Osteocyte (in vitro differentiated cells): ENCODE measurements around the gene PMEPA1. TPM values are rescaled to one million over a fixed set of nuclear protein-coding genes. Genes with fewer than 3 reads are reported as not detected.

Experiments
- DNase-seq: peaks from one replicate; pipeline ENCODE4 v3.0.0; 2021; ENCODE audit warnings: mixed read lengths; ENCODE audit not compliant: unreplicated experiment; ENCODE audit errors: extremely low spot score
- H3K27ac Mint-ChIP-seq: one replicate; pipeline ENCODE4 v1.8.0; 2021; ENCODE audit warnings: mild to moderate bottlenecking, mixed read lengths; ENCODE audit not compliant: unreplicated experiment
- H3K27me3 Mint-ChIP-seq: one replicate; pipeline ENCODE4 v1.8.0; 2021; ENCODE audit warnings: mixed read lengths; ENCODE audit not compliant: unreplicated experiment
- H3K36me3 Mint-ChIP-seq: one replicate; pipeline ENCODE4 v1.8.0; 2021; ENCODE audit warnings: mixed read lengths; ENCODE audit not compliant: unreplicated experiment
- H3K4me1 Mint-ChIP-seq: one replicate; pipeline ENCODE4 v1.8.0; 2021; ENCODE audit warnings: mixed read lengths; ENCODE audit not compliant: unreplicated experiment
- H3K4me3 Mint-ChIP-seq: one replicate; pipeline ENCODE4 v1.8.0; 2021; ENCODE audit warnings: mild to moderate bottlenecking, moderate library complexity, mixed read lengths; ENCODE audit not compliant: unreplicated experiment
- H3K9me3 Mint-ChIP-seq: one replicate; pipeline ENCODE4 v1.8.0; 2021; ENCODE audit warnings: mixed read lengths; ENCODE audit not compliant: unreplicated experiment
- total RNA-seq: library from RNA; stranded (reverse); gene quantifications from 2 replicates; pipeline ENCODE4 v1.2.1, GENCODE V29; 2021
- TF ChIP-seq, protein P1 (sequence below): fragments of 200-600 bp; sonication (generic); IDR thresholded peaks from 2 replicates; pipeline ENCODE4 v1.5.0; 2021; ENCODE audit warnings: antibody characterized with exemption, mild to moderate bottlenecking, moderate library complexity

Gene PMEPA1
- total RNA-seq, 1 donor from 2014 or later: 24.1 TPM

DNA sequence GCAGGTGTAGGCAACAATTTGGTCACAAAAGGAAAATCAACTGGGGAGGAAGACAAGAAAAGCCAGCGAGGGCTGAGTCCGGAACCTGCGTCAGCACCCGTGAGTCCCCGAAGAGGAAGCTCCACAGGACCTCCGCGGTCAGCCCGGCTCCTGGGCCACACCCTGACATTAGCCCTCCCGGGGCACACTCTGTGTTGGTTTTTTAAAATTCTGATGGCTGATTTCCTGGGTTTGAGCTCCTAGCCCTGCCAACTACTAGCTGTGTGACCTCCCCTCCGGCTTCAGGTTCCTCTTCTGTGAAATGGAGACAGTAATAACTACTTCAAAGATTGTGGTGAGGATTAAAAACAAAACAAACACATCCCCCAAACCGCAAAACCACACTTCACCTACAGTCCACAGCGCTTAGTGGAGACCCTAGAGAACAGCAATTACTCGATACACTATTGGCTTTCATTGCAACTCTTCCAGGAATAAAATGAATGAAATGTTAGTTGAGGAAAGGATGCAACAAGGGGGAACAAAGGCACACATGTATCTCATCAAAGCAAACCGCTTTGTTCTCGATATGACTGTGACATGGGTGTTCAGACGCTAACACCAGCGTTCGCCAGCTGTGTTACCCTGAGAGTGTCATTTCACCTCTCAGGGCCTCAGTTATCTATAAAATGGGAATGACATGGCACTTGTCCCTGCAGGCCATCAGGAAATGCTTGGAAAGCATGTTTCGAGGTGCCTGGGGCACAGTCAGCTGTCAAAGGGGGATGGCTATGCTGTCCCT is 90.6 kb downstream of the PMEPA1 start:
- no peak overlapping the region for H3K27ac Mint-ChIP-seq
- no peak overlapping the region for H3K4me3 Mint-ChIP-seq
- no peaks in the 10 kb centered on the region for H3K9me3 Mint-ChIP-seq
- H3K4me1 Mint-ChIP-seq: no peaks in the 10 kb centered on the region
- no peak for DNase-seq
- no peaks in the 10 kb centered on the region for H3K36me3 Mint-ChIP-seq
- H3K27me3 Mint-ChIP-seq: peaks cover 39% of the 10 kb centered on the region
- TF ChIP-seq, protein P1, sequence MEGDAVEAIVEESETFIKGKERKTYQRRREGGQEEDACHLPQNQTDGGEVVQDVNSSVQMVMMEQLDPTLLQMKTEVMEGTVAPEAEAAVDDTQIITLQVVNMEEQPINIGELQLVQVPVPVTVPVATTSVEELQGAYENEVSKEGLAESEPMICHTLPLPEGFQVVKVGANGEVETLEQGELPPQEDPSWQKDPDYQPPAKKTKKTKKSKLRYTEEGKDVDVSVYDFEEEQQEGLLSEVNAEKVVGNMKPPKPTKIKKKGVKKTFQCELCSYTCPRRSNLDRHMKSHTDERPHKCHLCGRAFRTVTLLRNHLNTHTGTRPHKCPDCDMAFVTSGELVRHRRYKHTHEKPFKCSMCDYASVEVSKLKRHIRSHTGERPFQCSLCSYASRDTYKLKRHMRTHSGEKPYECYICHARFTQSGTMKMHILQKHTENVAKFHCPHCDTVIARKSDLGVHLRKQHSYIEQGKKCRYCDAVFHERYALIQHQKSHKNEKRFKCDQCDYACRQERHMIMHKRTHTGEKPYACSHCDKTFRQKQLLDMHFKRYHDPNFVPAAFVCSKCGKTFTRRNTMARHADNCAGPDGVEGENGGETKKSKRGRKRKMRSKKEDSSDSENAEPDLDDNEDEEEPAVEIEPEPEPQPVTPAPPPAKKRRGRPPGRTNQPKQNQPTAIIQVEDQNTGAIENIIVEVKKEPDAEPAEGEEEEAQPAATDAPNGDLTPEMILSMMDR: no peak

DNA sequence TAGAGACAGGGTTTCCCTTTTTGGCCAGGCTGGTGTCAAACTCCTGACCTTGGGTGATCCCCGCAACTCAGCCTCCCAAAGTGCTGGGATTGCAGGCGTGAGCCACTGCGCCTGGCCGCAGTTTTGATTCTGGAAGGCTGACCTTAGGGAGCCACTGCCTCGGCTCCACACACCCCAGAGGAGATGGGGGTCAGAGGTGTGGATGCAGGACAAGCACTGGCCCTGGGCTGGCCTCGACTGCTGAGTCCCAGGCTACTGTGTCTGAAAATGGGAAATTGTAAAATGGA is 91.1 kb downstream of the PMEPA1 start:
- H3K9me3 Mint-ChIP-seq: no peaks in the 10 kb centered on the region
- peaks cover 39% of the 10 kb centered on the region for H3K27me3 Mint-ChIP-seq
- no peak overlapping the region for H3K27ac Mint-ChIP-seq
- DNase-seq: peak; percentile 75
- no peaks in the 10 kb centered on the region for H3K4me1 Mint-ChIP-seq
- no peaks in the 10 kb centered on the region for H3K36me3 Mint-ChIP-seq
- TF ChIP-seq, protein P1: no peak
- no peak overlapping the region for H3K4me3 Mint-ChIP-seq

DNA sequence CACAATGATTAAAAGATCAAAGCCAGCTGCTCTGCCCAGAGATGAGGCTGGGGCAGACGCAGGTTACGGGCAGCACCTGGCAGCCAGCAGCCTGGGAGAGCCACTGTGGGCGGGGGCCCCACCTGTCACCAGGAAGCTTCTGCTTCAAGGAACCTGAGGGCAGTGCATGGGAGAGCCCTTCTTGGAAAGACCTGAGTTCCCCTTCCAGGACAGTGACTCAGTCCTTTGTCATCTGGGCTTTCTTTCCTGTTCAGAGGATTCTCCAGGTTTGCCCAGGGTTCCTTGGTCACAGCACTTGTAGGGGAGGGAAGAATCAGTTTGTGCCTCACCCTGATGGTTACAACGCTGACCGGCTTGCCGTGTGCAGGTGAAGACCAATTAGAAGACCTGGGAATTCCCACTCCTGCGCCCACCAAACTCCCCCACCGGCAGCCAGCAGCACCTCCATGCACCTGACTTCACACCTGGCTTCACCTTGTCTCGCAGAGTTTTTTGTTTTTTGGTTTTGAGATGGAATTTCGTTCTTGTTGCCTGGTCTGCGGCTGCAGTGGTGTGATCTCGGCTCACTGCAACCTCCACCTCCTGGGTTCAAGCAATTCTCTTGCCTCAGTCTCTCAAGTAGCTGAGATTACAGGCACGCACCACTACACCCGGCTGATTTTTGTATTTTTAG is 91.6 kb downstream of the PMEPA1 start:
- Mint-ChIP-seq H3K4me3 (no peak overlapping the region), H3K27me3 (peaks cover 39% of the 10 kb centered on the region), H3K4me1 (no peaks in the 10 kb centered on the region), H3K36me3 (no peaks in the 10 kb centered on the region), H3K9me3 (no peaks in the 10 kb centered on the region), H3K27ac (no peak overlapping the region)
- DNase-seq: no peak
- TF ChIP-seq, protein P1: no peak

DNA sequence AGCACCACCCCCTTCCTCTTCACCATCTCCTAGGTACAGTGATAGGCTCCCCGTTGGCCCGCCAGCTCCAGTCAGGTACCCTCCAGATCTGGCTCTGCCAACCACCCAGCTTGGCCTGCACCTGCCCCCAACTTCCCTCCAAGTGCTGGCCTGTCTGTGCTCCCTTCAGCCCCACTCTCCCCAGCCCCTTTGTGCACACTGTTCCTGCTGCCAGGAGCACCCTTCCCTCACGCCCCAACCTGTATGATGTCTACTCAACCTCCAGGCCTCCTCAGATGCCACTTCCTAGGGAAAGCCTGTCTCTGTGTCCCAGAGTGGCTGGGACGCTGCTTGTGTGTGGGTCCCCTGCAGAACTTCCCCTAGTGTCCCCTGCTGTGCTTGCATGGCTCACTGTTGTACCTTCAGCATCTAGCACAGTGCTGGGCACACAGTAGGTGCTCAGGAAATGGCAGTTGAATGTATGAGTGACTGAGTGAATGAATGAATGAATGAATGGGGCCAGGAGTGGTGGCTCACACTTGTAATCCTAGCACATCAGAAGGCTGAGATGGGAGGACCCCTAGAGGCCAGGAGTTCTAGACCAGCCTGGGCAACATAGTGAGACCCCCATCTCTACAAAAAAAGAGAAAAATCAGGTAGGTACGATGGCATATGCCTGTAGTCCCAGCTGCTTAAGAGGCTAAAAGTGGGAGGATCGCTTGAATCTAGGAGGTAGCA is 92.6 kb downstream of the PMEPA1 start:
- H3K27me3 Mint-ChIP-seq: peaks cover 45% of the 10 kb centered on the region
- TF ChIP-seq, protein P1: no peak
- H3K9me3 Mint-ChIP-seq: no peaks in the 10 kb centered on the region
- H3K4me1 Mint-ChIP-seq: no peaks in the 10 kb centered on the region
- DNase-seq: peak; percentile 72
- H3K36me3 Mint-ChIP-seq: no peaks in the 10 kb centered on the region
- H3K4me3 Mint-ChIP-seq: no peak overlapping the region
- H3K27ac Mint-ChIP-seq: no peak overlapping the region
